SK-N-DZ (cell line): ENCODE results near the gene GGA2.
"Not testable (repeated sequence)": the region's sequence is repeated elsewhere in the genome, so short reads cannot be mapped to it uniquely, and the experiment has no call there.

Experiments
- DNase-seq: peaks from one replicate; pipeline ENCODE4 v3.0.0-alpha.2; 2015; ENCODE audit warnings: low spot score

GGA2 gene

DNA sequence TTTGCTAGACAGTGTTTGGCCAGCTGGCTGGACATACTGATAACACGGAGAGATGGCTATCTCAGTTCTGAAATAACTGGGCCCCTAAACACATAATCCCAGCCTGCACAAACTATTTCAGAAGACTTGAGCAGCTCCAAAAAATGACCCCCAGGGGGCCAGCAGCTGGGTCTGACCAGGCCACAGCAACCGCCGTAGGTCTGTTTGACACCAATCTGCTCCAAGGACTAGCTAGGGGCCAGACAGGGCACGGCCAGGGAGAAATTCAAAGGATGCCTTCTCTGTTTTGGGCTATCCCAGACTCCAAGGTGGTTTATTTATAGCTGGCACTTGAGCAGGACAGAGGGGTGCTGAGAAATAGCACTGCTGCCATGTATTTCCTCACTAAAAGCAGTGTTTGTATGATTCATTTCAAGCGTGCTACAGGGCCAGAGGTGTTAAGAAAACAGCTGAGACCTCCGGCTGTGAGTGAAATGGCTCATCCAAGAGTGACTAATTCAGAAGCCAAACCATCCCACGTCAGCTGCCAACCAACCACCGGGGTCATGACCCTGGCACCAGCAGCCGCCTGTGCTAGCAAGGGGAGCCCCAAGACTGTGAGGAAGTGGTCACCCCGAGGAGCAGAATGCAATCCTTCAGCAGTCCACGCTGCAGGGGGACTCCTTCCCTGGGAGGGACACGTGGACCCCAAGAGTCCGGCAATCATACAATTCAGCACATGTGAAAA is 5.7 kb downstream of the GGA2 start:
- DNase-seq: no peak

GRCh38 chr16:23504076-23504452 is 6.2 kb downstream of the GGA2 start:
- no peak for DNase-seq

DNA sequence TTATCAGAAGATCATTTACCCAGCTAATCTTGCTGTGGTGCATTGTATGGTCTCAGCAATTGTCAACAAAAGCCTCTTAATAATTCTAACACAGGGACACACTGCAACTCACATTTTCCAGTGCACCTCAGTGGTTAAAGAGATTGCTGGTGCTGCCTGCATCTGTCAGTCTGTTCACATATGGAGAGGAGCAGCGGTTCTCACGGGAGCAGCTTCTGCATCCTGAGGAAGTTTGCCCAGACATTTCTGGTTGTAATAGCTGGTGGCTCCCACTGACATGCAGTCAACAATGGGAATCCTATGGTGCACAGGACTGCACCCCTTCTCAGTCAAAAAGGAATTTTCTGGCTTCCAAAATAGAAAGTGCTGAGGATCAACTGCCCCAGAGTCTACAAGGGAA is 7.8 kb downstream of the GGA2 start:
- no peak for DNase-seq

GRCh38 chr16:23501291-23501690 is 9.0 kb downstream of the GGA2 start:
- DNase-seq: no peak

GRCh38 chr16:23500862-23501225 is 9.4 kb downstream of the GGA2 start:
- DNase-seq: no peak

DNA sequence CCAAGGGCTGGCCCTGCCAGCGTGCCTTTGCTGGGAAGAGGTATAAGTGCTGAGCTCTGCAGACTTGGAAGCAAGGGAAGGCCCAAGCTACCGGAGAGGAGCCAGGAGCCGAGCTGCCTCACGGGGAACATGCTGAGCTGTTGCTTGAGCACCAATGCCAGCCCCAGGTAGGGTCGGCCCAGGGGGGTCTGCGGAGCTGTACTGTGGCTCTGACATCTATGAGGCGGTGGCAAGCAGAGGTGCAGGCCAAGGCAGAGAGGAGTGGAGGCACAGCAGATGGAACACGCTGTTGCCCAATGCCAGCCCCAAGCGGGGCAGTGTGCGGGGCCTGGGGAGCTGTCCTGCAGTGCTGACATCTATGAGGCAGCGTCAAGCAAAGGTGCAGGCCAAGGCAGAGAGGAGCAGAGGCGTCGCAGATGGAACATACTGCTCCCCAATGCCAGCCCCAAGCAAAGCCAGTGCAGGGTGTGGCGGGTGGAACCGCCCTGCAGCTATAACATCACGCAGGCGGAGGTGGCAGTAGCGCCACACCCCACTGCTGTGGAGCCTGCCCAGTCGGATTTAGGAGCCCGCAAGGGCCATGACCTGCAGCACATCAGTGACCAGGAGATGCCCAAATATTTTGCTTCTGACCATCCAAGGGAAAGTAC is 10.0 kb downstream of the GGA2 start:
- no peak for DNase-seq

GRCh38 chr16:23499801-23500200 is 10.5 kb downstream of the GGA2 start:
- no peak for DNase-seq

DNA sequence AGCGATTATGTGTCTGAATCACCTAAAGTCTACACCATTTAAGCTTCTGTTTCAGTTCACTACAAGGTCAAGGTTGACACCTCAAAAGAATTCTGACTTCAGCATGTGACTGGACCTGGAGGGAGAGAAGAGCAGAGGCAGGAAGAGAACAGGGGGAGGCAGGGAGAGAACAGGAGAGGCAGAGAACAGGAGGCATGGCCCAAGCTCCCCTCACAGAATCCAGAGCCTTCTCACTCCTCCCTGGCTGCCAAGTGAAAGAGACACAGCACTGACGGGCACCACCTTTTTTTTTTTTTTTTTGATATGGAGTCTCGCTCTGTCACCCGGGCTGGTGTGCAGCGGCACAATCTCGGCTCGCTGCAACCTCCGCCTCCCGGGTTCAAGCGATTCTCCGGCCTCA is 11.4 kb downstream of the GGA2 start:
- DNase-seq: no peak

GRCh38 chr16:23497543-23497868 is 12.8 kb downstream of the GGA2 start:
- no peak for DNase-seq

DNA sequence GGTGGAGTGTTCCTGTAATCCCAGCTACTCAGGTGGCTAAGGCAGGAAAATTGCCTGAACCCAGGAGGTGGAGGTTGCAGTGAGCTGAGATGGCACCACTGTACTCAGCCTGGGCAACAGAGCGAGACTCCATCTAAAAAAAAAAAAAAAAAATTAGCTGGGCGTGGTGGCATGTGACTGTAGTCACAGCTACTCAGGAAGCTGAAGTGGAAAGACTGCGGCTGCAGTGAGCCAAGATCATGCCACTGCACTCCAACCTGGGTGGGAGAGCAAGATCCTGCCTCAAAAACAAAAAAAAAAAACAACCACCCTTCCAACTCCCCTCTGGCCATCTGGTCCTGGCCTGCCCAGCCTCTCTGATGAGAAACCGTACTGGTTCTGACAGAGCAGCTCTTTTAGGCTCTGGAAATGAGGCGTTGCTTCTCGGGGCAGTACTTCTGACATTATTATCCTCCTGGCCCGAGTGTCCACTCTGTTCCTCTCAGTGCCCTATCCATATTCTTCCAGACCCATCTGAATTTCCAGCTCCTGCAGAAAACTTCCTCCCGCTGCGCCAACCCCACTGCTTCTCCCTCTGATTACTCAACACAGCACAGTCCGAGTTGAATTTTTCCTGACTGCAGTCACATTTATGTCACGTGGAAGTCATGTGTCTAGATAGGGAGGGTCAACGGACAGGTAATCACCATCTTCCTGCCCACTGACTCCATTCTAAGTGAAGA is 13.3 kb downstream of the GGA2 start:
- no peak for DNase-seq

DNA sequence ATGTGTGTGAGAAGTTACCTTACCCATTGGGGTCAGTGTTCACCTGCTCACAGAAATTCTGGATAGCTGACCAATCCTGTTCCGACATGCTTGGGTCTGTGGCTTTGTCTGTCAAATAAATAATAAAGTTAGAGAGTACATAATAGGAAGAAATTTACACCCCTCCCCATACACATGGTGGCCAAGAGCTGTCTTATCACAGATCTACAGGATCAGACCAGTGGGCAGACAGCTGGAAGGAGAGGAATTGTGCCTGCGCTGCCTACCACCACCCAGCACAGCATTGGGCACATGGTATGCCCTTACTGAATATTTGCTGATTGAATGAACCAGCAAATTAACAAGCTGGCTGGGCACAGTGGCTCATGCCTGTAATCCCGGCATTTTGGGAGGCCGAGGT is 14.6 kb downstream of the GGA2 start:
- DNase-seq: no peak

- no peak for DNase-seq
These were observed 16.1 kb downstream of the GGA2 start for GRCh38 chr16:23494188-23494587.

- DNase-seq: no peak
These were observed 18.6 kb downstream of the GGA2 start for GRCh38 chr16:23491490-23492391.

DNA sequence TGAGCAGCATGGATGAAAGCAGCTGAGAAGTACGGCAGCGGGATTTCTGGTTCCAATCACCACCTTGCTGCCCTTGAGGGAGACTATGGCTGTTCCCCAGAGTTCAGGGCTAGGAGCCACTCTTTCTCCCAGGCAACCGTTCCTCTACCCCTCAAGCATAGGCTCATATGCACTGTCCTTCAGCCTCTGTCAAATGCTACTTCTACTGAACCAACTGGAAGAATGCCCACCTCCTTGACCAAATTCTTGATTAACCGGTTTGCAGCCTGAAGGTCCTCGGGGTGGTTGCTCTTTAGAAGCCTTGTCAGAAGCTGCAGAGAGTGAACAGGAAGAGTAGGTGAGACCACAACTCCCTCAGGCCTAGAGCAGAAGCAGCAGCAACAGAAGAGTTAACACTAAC is 23.8 kb downstream of the GGA2 start:
- no peak for DNase-seq

- no peak for DNase-seq
These were observed 24.5 kb downstream of the GGA2 start for GRCh38 chr16:23485841-23486240.

DNA sequence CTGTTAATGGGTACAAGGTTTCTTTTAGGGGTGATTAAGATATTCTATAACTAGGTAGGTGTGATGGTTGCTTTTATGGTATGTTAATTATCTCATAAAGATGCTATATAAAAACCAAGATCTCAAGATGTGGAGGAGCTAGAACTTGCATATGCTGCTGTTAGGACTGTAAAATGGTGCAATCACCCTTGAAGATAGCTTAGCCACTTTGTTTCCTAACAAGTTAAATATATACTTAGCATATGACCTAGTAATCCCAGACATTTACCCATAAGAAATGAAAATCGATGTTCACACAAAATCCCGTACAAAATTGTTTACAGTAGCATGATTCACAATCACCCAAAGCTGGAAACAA is 25.1 kb downstream of the GGA2 start:
- no peak for DNase-seq

GRCh38 chr16:23484510-23485256 is 25.6 kb downstream of the GGA2 start:
- DNase-seq: no peak

GRCh38 chr16:23483492-23483891 is 26.8 kb downstream of the GGA2 start:
- DNase-seq: not testable (repeated sequence)

GRCh38 chr16:23482778-23483177 is 27.5 kb downstream of the GGA2 start:
- DNase-seq: no peak

DNA sequence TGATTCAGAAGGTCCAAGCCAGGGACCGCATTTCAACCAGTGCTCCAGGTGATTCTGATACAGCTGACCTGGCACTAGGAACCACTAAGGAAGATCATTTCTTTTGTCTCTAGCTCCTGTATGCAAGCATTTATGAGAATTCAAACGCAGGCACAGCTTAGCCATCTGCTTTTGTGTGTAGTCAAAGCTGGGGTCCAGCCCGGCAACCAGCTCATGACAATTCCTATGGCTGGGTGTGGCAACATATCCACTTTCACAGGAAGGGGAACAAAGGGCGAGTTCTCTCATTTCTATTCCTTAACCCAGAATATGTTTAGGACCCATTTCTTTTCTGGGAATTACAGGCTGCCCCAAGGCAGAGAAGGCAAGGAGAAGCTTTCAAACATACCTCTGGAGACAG is 30.0 kb downstream of the GGA2 start:
- DNase-seq: no peak

- no peak for DNase-seq
These were observed 31.2 kb downstream of the GGA2 start for GRCh38 chr16:23479138-23479537.
